HS-27A (cell line): Measurements from ENCODE around the gene JAKMIP1.

Source experiments
- DNase-seq: peaks from one replicate; pipeline ENCODE4 v3.0.0-alpha.2; 2012; ENCODE audit warnings: low read depth, missing footprints

JAKMIP1 gene

DNA sequence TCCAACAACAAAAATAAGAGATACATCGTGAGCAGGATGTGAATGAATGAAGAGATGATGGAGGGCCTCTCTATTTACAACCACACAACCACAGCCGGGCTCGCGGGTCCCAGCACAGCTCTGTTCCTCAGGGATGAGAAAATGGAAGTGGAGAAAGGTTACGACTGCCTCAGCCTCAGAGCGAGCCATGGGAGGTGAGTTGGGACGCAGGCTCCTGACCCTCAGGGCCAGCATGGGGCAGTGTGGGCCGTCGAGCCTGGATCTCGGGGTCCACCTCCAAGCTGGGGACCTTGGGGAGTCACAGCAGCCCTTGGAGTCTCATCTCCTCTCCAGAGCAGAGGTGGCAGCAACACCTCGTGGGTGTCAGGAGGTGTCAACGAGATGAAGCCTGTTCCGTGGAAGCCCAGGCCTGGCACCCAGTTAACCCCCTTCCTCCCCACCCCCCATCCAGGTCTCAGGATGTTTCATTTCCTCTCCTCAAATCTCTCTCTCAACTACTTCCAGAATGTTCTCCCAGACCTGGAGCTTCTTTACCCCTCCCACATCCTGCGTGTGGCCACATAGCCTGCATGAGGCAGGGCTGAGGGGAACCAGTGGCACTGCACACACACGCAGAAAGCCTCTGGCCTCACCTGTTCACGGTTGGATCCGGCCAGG, 208.1 kb downstream of the JAKMIP1 start:
- no peak for DNase-seq

DNA sequence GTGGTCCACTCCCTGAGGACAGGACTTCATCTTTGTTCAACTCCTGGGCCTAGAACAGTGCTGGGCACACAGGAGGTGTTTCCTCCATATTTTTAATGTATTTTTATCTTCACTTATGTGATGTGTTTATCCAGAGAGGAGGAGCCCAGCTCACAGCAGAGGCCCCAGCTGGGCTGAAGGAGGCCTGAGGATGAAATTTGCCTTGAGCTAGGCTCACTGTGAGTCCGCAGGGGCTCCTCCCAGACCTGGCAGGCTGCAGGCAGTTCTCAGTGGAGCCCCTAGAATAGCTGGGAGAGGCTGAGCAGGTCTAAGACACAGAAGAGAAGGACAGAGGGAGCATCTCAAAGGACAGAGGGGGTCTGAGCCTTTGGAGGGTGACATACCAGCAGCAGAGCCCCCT, 208.9 kb downstream of the JAKMIP1 start:
- DNase-seq = no peak

DNA sequence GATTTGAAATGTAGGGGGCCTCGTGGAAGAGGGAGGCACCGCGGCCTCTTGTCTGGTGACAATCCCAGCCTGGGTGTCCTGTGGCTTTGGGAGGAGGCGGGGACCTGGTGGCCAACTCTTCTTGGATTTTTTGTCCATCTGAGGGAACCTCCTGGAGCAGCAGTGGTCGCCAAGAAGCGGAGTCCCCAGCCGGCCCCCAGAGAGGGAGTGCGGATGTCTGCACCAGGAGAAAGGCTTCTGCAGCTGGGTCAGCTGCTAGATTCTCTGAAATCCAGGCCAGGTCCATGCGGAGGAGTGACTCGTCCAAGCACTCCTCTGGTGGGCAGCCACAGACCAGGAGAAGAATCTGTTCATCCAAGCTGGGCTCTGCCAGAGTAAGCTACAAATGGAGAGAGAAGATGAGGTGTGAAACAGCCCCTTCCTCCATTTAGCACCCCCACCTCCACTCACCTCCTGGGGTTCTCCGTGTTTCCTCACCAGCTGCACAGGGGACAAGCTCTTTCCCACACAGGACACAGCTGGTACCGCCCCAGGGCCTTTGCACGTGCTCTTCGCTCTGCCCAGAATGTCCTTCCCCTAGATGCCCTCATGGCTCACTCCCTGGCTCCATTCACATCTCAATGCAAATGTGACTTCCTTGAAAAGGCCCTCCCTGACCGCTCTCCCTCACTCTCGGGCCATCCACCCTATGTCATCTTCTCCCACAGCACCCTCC, 209.7 kb downstream of the JAKMIP1 start:
- DNase-seq = no peak

- no peak for DNase-seq
Observed at GRCh38 chr4:5989236-5990225, 210.8 kb downstream of the JAKMIP1 start.

DNA sequence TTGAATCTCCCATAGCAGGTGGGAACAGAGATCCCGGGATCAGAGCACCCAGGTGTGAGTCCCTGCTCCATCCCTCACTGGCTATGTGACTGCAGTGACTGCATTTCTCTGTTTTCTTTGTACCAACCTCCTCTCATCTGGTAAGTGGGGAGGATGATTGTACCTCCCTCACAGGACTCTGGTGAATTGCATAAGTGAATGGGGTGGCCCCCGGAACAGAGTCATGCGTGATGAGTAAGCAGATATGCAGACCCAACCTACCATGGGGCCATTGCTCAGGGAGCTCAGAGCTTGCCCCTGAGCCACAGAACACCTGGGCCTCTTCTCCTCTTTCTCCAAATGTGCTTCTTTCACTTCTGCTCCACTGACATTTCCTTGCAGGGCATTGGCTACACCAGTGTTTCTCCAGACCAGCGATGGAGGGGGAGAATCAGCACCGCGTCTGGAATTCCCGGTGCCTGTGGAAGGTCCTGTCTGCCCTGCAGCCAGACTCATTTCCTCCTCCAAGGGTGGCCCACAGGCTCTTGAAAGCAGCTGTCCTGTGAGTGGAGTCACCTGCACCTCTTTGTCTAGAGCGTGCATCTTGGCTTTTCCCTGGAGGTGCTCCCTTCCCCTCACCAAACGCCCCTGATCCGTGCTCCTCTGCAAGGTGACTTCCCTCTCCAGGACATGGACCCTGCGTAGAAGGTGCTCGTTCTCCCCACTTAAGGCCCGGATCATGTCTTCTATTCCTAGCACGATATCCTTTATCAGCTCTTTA, 212.1 kb downstream of the JAKMIP1 start:
- no peak for DNase-seq

GRCh38 chr4:5984843-5985242, 215.5 kb downstream of the JAKMIP1 start:
- no peak for DNase-seq

DNA sequence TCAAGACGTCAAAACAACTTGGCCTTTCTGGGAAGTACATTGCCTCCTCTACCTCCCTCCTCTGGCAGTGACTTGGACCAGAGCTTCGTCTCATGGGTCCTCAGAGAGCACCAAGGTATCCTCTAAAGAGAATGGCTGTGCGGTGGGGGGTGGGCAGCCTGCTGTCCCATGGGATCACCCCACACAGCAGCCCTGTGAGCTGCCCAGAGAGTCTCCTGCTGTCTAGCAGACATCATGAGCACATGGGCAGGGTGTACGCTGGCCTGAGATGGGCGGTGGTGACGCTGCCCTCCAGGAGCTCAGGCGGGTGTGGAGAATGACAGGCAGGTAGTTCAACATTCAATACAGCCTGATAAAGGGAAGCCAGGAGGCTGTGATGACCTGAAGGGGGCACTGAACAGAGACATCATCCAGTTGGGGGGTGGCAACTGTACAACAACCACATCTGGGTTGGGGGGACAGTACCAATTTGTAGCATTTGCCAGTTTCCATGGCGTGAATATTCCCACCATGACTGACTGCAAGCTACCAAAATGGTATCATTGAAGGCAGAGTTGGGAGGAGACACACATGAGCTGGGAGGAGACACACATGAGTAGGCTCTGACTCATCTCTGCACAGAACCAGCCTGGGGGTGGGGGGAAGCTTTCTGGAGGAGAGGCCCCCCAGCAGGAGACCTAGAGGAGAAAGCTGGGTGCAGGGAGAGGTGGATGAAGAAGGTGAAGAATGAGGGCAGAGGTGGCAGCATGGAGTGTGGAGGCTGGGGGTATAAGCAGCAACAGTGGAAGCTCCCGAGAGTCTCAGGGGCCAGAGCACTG, 218.0 kb downstream of the JAKMIP1 start:
- no peak for DNase-seq

DNA sequence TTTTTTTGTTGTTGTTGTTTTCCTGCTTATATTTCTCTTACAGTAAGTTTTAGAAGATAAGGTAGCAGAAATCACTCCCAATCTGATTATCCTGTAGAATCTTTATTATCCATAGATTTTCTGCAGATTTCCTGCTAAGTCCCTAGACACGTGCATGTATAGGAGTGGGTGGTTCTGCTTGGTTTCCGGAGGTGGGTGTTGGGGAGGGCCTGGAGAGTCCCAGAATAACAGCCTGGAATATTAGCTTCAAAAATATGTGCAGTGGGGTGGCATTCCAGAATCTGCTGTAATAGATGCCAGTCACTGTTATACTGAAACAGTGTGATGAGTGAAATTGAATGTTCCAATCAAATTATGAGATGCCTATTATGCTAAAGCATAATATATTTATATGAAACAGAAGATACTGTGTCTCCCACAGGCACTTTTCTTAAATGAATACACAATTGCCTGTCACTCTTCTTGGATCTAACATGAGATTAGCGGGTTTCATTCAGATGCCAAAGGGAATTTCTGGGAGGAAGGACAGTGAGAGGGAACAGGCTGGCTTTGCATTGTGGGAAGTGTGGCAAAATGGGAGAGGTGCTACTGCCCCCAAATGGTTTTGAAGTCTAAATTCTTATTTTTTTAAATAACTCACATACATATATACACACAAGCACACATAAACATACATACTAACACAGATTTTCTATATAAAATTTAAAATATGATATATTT, 219.8 kb downstream of the JAKMIP1 start:
- no peak for DNase-seq

DNA sequence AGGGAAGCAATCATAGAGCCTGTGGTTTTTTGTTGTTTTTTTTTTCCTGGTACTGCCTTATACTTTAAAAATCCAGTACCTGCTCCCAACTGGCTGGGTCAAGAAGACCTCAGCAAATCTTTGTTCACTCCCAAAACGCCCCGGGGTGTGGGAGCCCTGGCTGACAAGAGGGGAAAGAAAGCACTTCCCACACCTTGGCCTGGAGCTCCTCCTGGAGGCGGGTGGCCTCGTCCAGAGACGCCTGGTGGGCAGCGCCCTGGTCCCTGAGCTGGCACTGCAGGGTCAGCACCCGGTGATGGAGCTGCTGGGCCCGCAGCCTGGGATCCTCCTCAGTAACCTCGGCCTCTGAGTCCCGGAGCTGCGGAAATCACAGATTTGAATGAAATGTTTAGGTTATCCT, 220.4 kb downstream of the JAKMIP1 start:
- DNase-seq = no peak

DNA sequence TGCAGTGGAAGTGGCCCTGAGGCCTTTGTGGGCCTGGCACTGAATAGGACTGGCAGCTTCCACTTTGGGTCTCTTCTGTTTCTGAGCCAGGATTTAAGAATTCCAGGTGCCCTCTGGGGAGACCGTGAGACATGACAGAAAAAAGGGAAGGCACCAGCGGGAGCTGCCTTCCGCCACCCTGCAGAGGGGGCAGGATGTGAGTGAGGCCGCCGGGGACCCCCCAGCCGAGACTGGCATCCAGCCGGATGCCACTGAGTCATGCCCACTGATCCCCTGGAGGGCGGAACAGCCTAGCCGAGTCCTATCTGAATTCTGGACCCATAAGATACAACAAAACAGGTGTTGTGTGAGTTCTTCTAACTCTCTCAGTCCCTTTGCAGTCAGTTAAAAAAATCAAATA, 223.4 kb downstream of the JAKMIP1 start:
- DNase-seq = no peak

- no peak for DNase-seq
Observed at GRCh38 chr4:5976431-5976830, 223.9 kb downstream of the JAKMIP1 start.
